IMR-90 (cell line): Measurements from ENCODE around the gene FOXL3. TPM values are rescaled to one million over a fixed set of nuclear protein-coding genes. Genes with fewer than 3 reads are reported as not detected.

Experiments used
- ATAC-seq: fragments of 200-7000 bp; cut with Tn5 transposase; 2 replicates; pipeline ENCODE4 v1.9.1; 2020; ENCODE audit warnings: low read depth, mild to moderate bottlenecking, moderate library complexity
- BruUV-seq: library from RNA; stranded (reverse); fragments of 400-500 nt; replicated peaks from 2 replicates; lab custom pipeline; 2021; lab: Mats Ljungman, UMichigan
- CTCF ChIA-PET: fragments of 300-600 bp; formaldehyde crosslinking; extraction: SDS; loops from one replicate; lab custom pipeline; 2021; ENCODE audit warnings: antibody characterized with exemption; lab: Yijun Ruan, JAX
- POLR2A ChIA-PET: fragments of 300-600 bp; sonication (Branson Sonifier 250); formaldehyde crosslinking; loops from one replicate; lab custom pipeline; 2022; ENCODE audit warnings: antibody characterized with exemption; ENCODE audit not compliant: unreplicated experiment; lab: Charles Lee
- DNase-seq: peaks from one replicate; pipeline ENCODE4 v3.0.0; 2013
- H2AFZ ChIP-seq: replicated peaks from 2 replicates; pipeline ENCODE3; 2013; ENCODE audit warnings: low read length, mild to moderate bottlenecking; ENCODE audit not compliant: poor library complexity
- H2AK5ac ChIP-seq: 2 replicates; pipeline ENCODE4 v1.6.1; 2013; ENCODE audit warnings: low read depth, low read length, inconsistent platforms
- H2AK9ac ChIP-seq: replicated peaks from 2 replicates; pipeline ENCODE3; 2013; ENCODE audit warnings: mild to moderate bottlenecking, low read depth, low read length, moderate library complexity; ENCODE audit not compliant: poor library complexity
- H2BK120ac ChIP-seq: 2 replicates; pipeline ENCODE4 v1.6.1; 2013; ENCODE audit warnings: low read depth, low read length, inconsistent platforms
- H2BK15ac ChIP-seq: 3 replicates; pipeline ENCODE4 v1.6.1; 2013; ENCODE audit warnings: low read depth, low read length, inconsistent platforms
- H2BK20ac ChIP-seq: 2 replicates; pipeline ENCODE4 v1.6.1; 2013; ENCODE audit warnings: low read depth, mild to moderate bottlenecking, inconsistent platforms, low read length, moderate library complexity
- H2BK5ac ChIP-seq: 2 replicates; pipeline ENCODE4 v1.6.1; 2013; ENCODE audit warnings: mild to moderate bottlenecking, low read depth, low read length, inconsistent platforms; ENCODE audit not compliant: poor library complexity, severe bottlenecking
- H3K14ac ChIP-seq: replicated peaks from 2 replicates; pipeline ENCODE4 v1.6.1; 2013; ENCODE audit warnings: low read depth, low read length, inconsistent platforms
- H3K18ac ChIP-seq: 2 replicates; pipeline ENCODE4 v1.6.1; 2013; ENCODE audit warnings: low read depth, low read length, control low read depth
- H3K23ac ChIP-seq: 2 replicates; pipeline ENCODE4 v1.6.1; 2013; ENCODE audit warnings: low read depth, low read length, inconsistent platforms
- H3K27ac ChIP-seq: 2 replicates; pipeline ENCODE4 v1.5.1; 2013; ENCODE audit warnings: mild to moderate bottlenecking, control low read depth, low read length; ENCODE audit not compliant: insufficient read depth
- H3K27me3 ChIP-seq: 2 replicates; pipeline ENCODE4 v1.6.1; 2013; ENCODE audit warnings: low read length; ENCODE audit not compliant: control insufficient read depth, insufficient read depth
- H3K36me3 ChIP-seq: 2 replicates; pipeline ENCODE4 v1.6.1; 2013; ENCODE audit warnings: low read length, mixed read lengths; ENCODE audit not compliant: control insufficient read depth, insufficient read depth
- H3K4ac ChIP-seq: 2 replicates; pipeline ENCODE4 v1.6.1; 2013; ENCODE audit warnings: low read depth, low read length, inconsistent platforms
- H3K4me1 ChIP-seq: 2 replicates; pipeline ENCODE4 v1.6.1; 2013; ENCODE audit warnings: low read length, mixed read lengths; ENCODE audit not compliant: control insufficient read depth, insufficient read depth
- H3K4me2 ChIP-seq: 2 replicates; pipeline ENCODE4 v1.6.1; 2013; ENCODE audit warnings: low read depth, mild to moderate bottlenecking, control low read depth, low read length, moderate library complexity
- H3K4me3 ChIP-seq: 2 replicates; pipeline ENCODE4 v1.5.1; 2013; ENCODE audit warnings: low read depth, mild to moderate bottlenecking, control low read depth, low read length, moderate library complexity; ENCODE audit not compliant: insufficient read depth
- H3K56ac ChIP-seq: 2 replicates; pipeline ENCODE4 v1.6.1; 2013; ENCODE audit warnings: low read length, inconsistent platforms; ENCODE audit not compliant: insufficient read depth; ENCODE audit errors: extremely low read depth
- H3K79me1 ChIP-seq, 2 experiments: 2 replicates each; pipeline ENCODE4 v1.6.1; 2013; ENCODE audit warnings: low read length in 2 of 2, inconsistent platforms in 1 of 2, low read depth in 1 of 2
- H3K9ac ChIP-seq: 2 replicates; pipeline ENCODE4 v1.6.1; 2013; ENCODE audit warnings: low read depth, low read length, control low read depth
- H3K9me1 ChIP-seq: 2 replicates; pipeline ENCODE4 v1.6.1; 2013; ENCODE audit warnings: low read length, inconsistent platforms; ENCODE audit not compliant: insufficient read depth
- H3K9me3 ChIP-seq: 2 replicates; pipeline ENCODE4 v1.6.1; 2013; ENCODE audit warnings: low read length; ENCODE audit not compliant: control insufficient read depth, insufficient read depth
- H4K20me1 ChIP-seq: 2 replicates; pipeline ENCODE4 v1.6.1; 2013; ENCODE audit warnings: low read length, inconsistent platforms; ENCODE audit not compliant: insufficient read depth
- H4K5ac ChIP-seq: 2 replicates; pipeline ENCODE4 v1.6.1; 2013; ENCODE audit warnings: mild to moderate bottlenecking, low read depth, low read length, control low read depth
- H4K8ac ChIP-seq, 2 experiments: 2 replicates each; pipeline ENCODE4 v1.6.1; 2013; ENCODE audit warnings: low read depth in 2 of 2, low read length in 2 of 2, control low read depth in 1 of 2, inconsistent platforms in 1 of 2
- H4K91ac ChIP-seq: 2 replicates; pipeline ENCODE4 v1.6.1; 2013; ENCODE audit warnings: low read depth, low read length, inconsistent platforms; ENCODE audit not compliant: insufficient read depth
- BHLHE40 ChIP-seq: fragments of 150-350 bp; IDR thresholded peaks from 2 replicates; pipeline ENCODE4 v1.6.1; 2016; ENCODE audit warnings: mild to moderate bottlenecking, low read depth, low read length
- CEBPB ChIP-seq: IDR thresholded peaks from 2 replicates; pipeline ENCODE4 v1.6.1; 2012; ENCODE audit warnings: low read depth, low read length, improper control_type of control experiment
- ELK1 ChIP-seq: fragments of 150-350 bp; IDR thresholded peaks from 2 replicates; pipeline ENCODE4 v1.6.1; 2016; ENCODE audit warnings: low read depth, mild to moderate bottlenecking, low read length, moderate library complexity, borderline replicate concordance
- FOS ChIP-seq: fragments of 150-350 bp; IDR thresholded peaks from 2 replicates; pipeline ENCODE4 v1.6.1; 2016; ENCODE audit warnings: low read depth, low read length
- MAFK ChIP-seq: IDR thresholded peaks from 2 replicates; pipeline ENCODE4 v1.6.1; 2012; ENCODE audit warnings: low read depth, low read length, improper control_type of control experiment
- POLR2A ChIP-seq: IDR thresholded peaks from 2 replicates; pipeline ENCODE4 v1.6.1; 2012; ENCODE audit warnings: mild to moderate bottlenecking, low read depth, low read length
- RAD21 ChIP-seq: IDR thresholded peaks from 2 replicates; pipeline ENCODE4 v1.6.1; 2012; ENCODE audit warnings: low read length, improper control_type of control experiment
- RFX5 ChIP-seq: IDR thresholded peaks from 2 replicates; pipeline ENCODE4 v1.8.0; 2012; ENCODE audit warnings: low read depth, mild to moderate bottlenecking, low read length, moderate library complexity
- WGBS, 2 experiments: methylation state at CpG; one replicate each; pipeline versions ENCODE4 v1.1.5 to v1.1.7; 2013; ENCODE audit warnings: missing lambda C conversion rate in 2 of 2; ENCODE audit not compliant: insufficient read length in 1 of 2; ENCODE audit errors: extremely low coverage in 2 of 2; 5-methylcytosine and 5-hydroxymethylcytosine counted together
- dilution Hi-C: fragments of 300-500 bp; cut with HindIII; formaldehyde crosslinking; loops from one replicate; pipeline ENCODE4 v1.14.3; 2018; ENCODE audit warnings: low sequenced_read_pairs; ENCODE audit not compliant: unreplicated experiment
- in situ Hi-C: fragments of 300-500 bp; cut with MboI; formaldehyde crosslinking; loops from 3 replicates; pipeline ENCODE4 v1.14.3; 2019; ENCODE audit warnings: low sequenced_read_pairs, inconsistent platforms, mixed read lengths
- intact Hi-C: fragments of 100-400 bp; cut with micrococcal nuclease; formaldehyde crosslinking; loops from 2 replicates; pipeline ENCODE4 v1.10.0; 2022
- polyA plus RNA-seq, 3 experiments: library from polyadenylated mRNA; depleted of rRNA; stranded (reverse); fragments of >200 nt; gene quantifications; 2 replicates each; pipeline ENCODE4 v1.2.3, GENCODE V29; 2012; ENCODE audit warnings: low replicate concordance in 1 of 3
- total RNA-seq: library from RNA; depleted of rRNA; stranded (reverse); fragments of >200 nt; gene quantifications from 2 replicates; pipeline ENCODE4 v1.2.3, GENCODE V29; 2012

The FOXL3 gene
- total and polyA plus RNA-seq, 2 of the 4 experiments (the other 2 are of a cell fraction) = not detected

GRCh38 chr7:281637-282036 is 8.3 kb upstream of the FOXL3 start:
- no peak overlapping the region for H2BK120ac ChIP-seq
- no peaks in the 10 kb centered on the region for H3K79me1 ChIP-seq
- DNase-seq (no peak), ATAC-seq (no peak)
- ChIA-PET POLR2A (no interaction called here), CTCF (no interaction called here)
- no peak overlapping the region for H3K14ac ChIP-seq
- H2BK5ac ChIP-seq = no peak overlapping the region
- no CpG with 5 or more reads among the region's 8 CpGs for WGBS, 2 experiments
- H3K18ac ChIP-seq = no peak overlapping the region
- peaks cover 8% of the 10 kb centered on the region for H3K9me3 ChIP-seq
- H3K4me3 ChIP-seq = no peak overlapping the region
- no peak overlapping the region for H2AK5ac ChIP-seq
- no peak overlapping the region for H4K91ac ChIP-seq
- H3K9ac ChIP-seq = no peak overlapping the region
- BruUV-seq = no TSS peak
- no peak overlapping the region for H3K27ac ChIP-seq
- no peak overlapping the region for H2BK15ac ChIP-seq
- H3K36me3 ChIP-seq = no peaks in the 10 kb centered on the region
- H4K20me1 ChIP-seq = no peaks in the 10 kb centered on the region
- TF ChIP-seq FOS (no peak), BHLHE40 (no peak), POLR2A (no peak), RFX5 (no peak), CEBPB (no peak), ELK1 (no peak), RAD21 (no peak), MAFK (no peak)
- H2AK9ac ChIP-seq = no peak overlapping the region
- H4K5ac ChIP-seq = no peak overlapping the region
- H2BK20ac ChIP-seq = no peak overlapping the region
- H3K9me1 ChIP-seq = no peaks in the 10 kb centered on the region
- H3K4ac ChIP-seq = no peak overlapping the region
- intact Hi-C loops = no loop called here
- no peak overlapping the region for H3K4me2 ChIP-seq
- H4K8ac ChIP-seq = no peak overlapping the region
- no peak overlapping the region for H3K23ac ChIP-seq
- dilution Hi-C loops = no loop called here
- in situ Hi-C loops = no loop called here
- H2AFZ ChIP-seq = no peak overlapping the region
- no peak overlapping the region for H3K56ac ChIP-seq
- H3K27me3 ChIP-seq = peaks cover 38% of the 10 kb centered on the region
- H3K4me1 ChIP-seq = no peaks in the 10 kb centered on the region
